OCI-LY3 (cell line): ENCODE results near the gene MVD.

Experiments
- CTCF ChIP-seq: fragments of 200-600, 300-600 bp; sonication (generic); IDR thresholded peaks from 2 replicates; pipeline ENCODE4 v1.5.1; 2014; ENCODE audit warnings: antibody characterized with exemption, low read length, low read depth
- EZH2phosphoT487 ChIP-seq: fragments of 200-600 bp; shearing (Covaris generic); IDR thresholded peaks from 2 replicates; pipeline ENCODE4 v1.6.1; 2018; ENCODE audit warnings: antibody characterized with exemption, mixed run types, low read depth

- TF ChIP-seq CTCF (no peak), EZH2phosphoT487 (no peak)
Measured at GRCh38 chr16:88701581-88702370, 38.9 kb upstream of the MVD start.
